DOHH2 (cell line): ENCODE results near the gene ZNF883.

Experiments used
- CTCF ChIP-seq: fragments of 200-600 bp; sonication (generic); IDR thresholded peaks from one replicate; pipeline ENCODE4 v1.5.1; 2014; ENCODE audit warnings: antibody characterized with exemption, mild to moderate bottlenecking, low read depth, low read length; ENCODE audit not compliant: poor library complexity, severe bottlenecking
- EZH2phosphoT487 ChIP-seq: fragments of 200-600 bp; sonication (generic); IDR thresholded peaks from 2 replicates; pipeline ENCODE4 v1.6.1; 2017; ENCODE audit warnings: borderline replicate concordance, mild to moderate bottlenecking, antibody characterized with exemption, low read length, moderate library complexity, mixed read lengths

- TF ChIP-seq CTCF = no peak
- no peak for TF ChIP-seq EZH2phosphoT487
These were observed 97.5 kb downstream of the ZNF883 start for GRCh38 chr9:112914524-112914923.
